ENCODE data around the gene GPANK1. TPM values are rescaled to one million over a fixed set of nuclear protein-coding genes. Genes with fewer than 3 reads are reported as not detected.
"Not testable (repeated sequence)": the region's sequence is repeated elsewhere in the genome, so short reads cannot be mapped to it uniquely, and the experiment has no call there.

The GPANK1 gene
- total RNA-seq, result 10 to 100 TPM in 3 of 4 donors, 1 to 10 TPM in 1; 7.1 to 23.6 (median 15.6) TPM

DNA sequence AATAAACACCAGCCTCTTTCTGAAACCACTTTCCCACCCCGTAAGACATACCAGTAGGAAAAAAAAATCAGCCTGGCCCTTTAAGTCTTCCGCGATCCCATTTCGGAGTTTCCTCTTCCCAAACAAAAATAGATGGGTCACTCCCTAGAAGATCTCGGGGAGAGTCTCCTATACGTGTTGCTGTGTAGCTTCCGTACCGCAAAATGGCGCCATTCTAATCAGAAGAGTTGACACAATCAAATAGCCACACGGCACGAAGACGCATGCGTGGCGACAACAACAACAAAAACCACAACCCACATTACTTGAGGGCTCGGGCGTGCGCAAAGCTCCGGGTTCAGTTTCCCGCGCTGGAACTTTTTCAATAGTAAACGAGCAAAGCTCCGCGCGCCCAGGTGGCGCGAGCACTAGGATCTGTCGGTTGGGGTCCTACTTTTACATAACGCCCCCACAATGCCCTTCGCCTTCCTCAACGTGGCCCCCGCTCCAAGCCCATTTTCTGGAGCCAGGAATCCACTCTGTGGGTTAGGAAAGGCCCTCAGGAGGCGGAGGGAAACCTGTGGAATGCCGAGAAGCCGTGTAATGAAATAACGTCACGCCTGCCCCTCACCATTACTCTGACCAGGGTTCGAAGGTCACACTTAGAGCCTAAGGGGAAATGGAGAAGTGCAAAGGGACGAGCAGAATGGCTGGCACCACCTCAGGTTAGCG, at the start of gene GPANK1:
Gene GPANK1 (minus strand): TSS at position 208 of the 711 bp plus-strand sequence. CDS start 519 bp downstream, outside the sequence.
- DNase-seq (ENCODE audit: low spot score), result peak; percentile 78
- peak; percentile 43 for ATAC-seq (ENCODE audit: low FRiP score)
- TF ChIP-seq, protein P1, sequence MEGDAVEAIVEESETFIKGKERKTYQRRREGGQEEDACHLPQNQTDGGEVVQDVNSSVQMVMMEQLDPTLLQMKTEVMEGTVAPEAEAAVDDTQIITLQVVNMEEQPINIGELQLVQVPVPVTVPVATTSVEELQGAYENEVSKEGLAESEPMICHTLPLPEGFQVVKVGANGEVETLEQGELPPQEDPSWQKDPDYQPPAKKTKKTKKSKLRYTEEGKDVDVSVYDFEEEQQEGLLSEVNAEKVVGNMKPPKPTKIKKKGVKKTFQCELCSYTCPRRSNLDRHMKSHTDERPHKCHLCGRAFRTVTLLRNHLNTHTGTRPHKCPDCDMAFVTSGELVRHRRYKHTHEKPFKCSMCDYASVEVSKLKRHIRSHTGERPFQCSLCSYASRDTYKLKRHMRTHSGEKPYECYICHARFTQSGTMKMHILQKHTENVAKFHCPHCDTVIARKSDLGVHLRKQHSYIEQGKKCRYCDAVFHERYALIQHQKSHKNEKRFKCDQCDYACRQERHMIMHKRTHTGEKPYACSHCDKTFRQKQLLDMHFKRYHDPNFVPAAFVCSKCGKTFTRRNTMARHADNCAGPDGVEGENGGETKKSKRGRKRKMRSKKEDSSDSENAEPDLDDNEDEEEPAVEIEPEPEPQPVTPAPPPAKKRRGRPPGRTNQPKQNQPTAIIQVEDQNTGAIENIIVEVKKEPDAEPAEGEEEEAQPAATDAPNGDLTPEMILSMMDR (IDR thresholded peaks at IDR 0.05), result no peak

DNA sequence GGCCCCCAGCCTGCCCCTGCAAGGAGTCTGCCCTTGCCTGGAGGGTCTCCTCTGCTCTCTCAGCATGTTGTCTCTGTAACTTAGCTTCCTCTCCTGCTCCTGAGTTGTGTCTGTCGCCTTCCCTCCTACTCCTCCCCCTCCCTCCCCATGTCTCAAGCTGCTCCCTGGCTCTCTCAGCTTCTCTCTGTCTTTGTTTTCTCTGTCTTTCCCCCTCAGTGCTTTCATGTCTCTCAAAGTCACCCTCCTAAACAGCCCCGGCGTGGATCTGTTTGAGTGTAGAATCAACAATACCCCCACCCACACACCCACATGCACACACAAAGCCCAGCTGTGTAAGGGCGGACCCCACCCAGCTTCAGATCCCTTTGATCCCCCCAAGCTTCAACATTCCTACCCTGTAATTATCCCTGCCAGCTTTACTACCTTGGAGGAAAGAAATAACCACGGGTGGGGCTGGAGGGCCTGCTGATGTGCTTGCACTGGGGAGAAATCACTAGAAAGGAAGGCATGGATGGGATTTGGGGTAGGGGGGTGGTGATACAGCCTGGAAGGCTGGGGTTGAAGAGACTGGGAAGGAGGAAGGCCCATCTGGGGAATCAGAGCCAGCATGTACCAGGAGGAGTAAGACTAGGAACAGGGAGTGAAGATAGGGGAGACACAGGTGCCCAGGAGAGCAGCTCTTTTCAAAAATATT, 49.3 kb upstream of the GPANK1 start:
- no peak for DNase-seq (ENCODE audit: low spot score)
- TF ChIP-seq, protein P1 (IDR thresholded peaks at IDR 0.05), result no peak
- no peak for ATAC-seq (ENCODE audit: low FRiP score)

GRCh38 chr6:31713465-31713864, 48.7 kb upstream of the GPANK1 start:
- no peak for ATAC-seq (ENCODE audit: low FRiP score)
- no peak for DNase-seq (ENCODE audit: low spot score)
- TF ChIP-seq, protein P1 (IDR thresholded peaks at IDR 0.05), result no peak

GRCh38 chr6:31712296-31712695, 47.5 kb upstream of the GPANK1 start:
- no peak for DNase-seq (ENCODE audit: low spot score)
- TF ChIP-seq, protein P1 (IDR thresholded peaks at IDR 0.05), result no peak
- ATAC-seq (ENCODE audit: low FRiP score), result no peak

DNA sequence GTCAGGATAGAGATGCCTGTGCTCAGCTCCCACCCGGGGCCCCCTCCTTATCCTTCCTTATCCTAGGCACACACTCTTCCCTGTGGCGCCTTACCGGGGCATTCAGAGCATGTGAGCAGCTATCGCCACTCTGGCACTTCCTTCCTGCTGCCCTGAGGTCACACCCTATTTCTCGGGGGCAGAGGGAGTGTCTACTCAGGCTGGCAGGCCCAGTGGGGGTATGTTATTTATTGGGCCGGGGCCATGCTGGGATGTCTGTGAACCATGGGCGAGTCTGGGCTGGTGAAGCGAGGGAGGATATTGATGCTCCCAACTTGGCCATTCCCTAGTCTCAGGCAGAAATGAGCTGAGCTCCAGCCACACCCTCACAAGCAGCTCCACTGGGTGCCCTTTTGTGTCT, 46.4 kb upstream of the GPANK1 start:
- DNase-seq (ENCODE audit: low spot score) (no peak), ATAC-seq (ENCODE audit: low FRiP score) (no peak)
- TF ChIP-seq, protein P1 (IDR thresholded peaks at IDR 0.05), result no peak

GRCh38 chr6:31710523-31711219, 45.9 kb upstream of the GPANK1 start:
- no peak for DNase-seq (ENCODE audit: low spot score)
- no peak for ATAC-seq (ENCODE audit: low FRiP score)
- TF ChIP-seq, protein P1 (IDR thresholded peaks at IDR 0.05), result no peak

GRCh38 chr6:31709157-31709556, 44.4 kb upstream of the GPANK1 start:
- DNase-seq (ENCODE audit: low spot score); ATAC-seq (ENCODE audit: low FRiP score): not testable (repeated sequence)

Data from omental fat pad (tissue), 4 donors.